Activated naive CD8-positive, alpha-beta T cell treated with anti-CD3 and anti-CD28 coated beads, Interleukin-2, amount 10 ng/mL, durations not matched to agents 7 days and 5 days (primary cell): ENCODE measurements around the gene BORCS5. TPM values are rescaled to one million over a fixed set of nuclear protein-coding genes. Genes with fewer than 3 reads are reported as not detected.
"Not testable (repeated sequence)": the region's sequence is repeated elsewhere in the genome, so short reads cannot be mapped to it uniquely, and the experiment has no call there.

Experiments used
- ATAC-seq: fragments of 150-1000 bp; cut with Tn5 transposase; one replicate; pipeline ENCODE4 v1.10.0; 2021; ENCODE audit warnings: low read depth, moderate library complexity
- POLR2A ChIA-PET: fragments of 350-600 bp; sonication (Branson Sonifier 250); formaldehyde crosslinking; loops from one replicate; lab custom pipeline; 2021; ENCODE audit warnings: antibody characterized with exemption; lab: Charles Lee
- DNase-seq: peaks from one replicate; pipeline ENCODE4 v3.0.0; 2021
- H3K27ac Mint-ChIP-seq: one replicate; pipeline ENCODE4 v1.8.0; 2022; ENCODE audit warnings: mild to moderate bottlenecking, mixed read lengths
- H3K27me3 Mint-ChIP-seq: one replicate; pipeline ENCODE4 v1.8.0; 2022; ENCODE audit warnings: mild to moderate bottlenecking, moderate library complexity, mixed read lengths
- H3K36me3 Mint-ChIP-seq: one replicate; pipeline ENCODE4 v1.8.0; 2021; ENCODE audit warnings: mild to moderate bottlenecking, mixed read lengths
- H3K4me1 Mint-ChIP-seq: one replicate; pipeline ENCODE4 v1.8.0; 2021; ENCODE audit warnings: mixed read lengths
- H3K4me3 Mint-ChIP-seq: one replicate; pipeline ENCODE4 v1.8.0; 2022; ENCODE audit warnings: mild to moderate bottlenecking, moderate library complexity, mixed read lengths
- H3K9me3 Mint-ChIP-seq: one replicate; pipeline ENCODE4 v1.8.0; 2021; ENCODE audit warnings: mixed read lengths
- total RNA-seq, 2 experiments: library from RNA; stranded (reverse); gene quantifications; one replicate each; pipeline ENCODE4 v1.2.3, GENCODE V29; 2021

The BORCS5 gene
- total RNA-seq, 2 experiments from 2014 or later = 20.1 to 21.8 TPM

GRCh38 chr12:12468575-12468974, 111.7 kb downstream of the BORCS5 start:
- H3K9me3 Mint-ChIP-seq = peaks cover 1% of the 10 kb centered on the region
- no peak for ATAC-seq

GRCh38 chr12:12469386-12469785, 112.5 kb downstream of the BORCS5 start:
- no peak overlapping the region for H3K27ac Mint-ChIP-seq
- no peak for DNase-seq
- H3K4me3 Mint-ChIP-seq = no peak overlapping the region
- H3K36me3 Mint-ChIP-seq = peaks cover 50% of the 10 kb centered on the region
- no peak for ATAC-seq
- no peaks in the 10 kb centered on the region for H3K27me3 Mint-ChIP-seq
- H3K4me1 Mint-ChIP-seq = peaks cover 42% of the 10 kb centered on the region
- H3K9me3 Mint-ChIP-seq = peaks cover 1% of the 10 kb centered on the region
- POLR2A ChIA-PET = no interaction called here

More at GRCh38 chr12:12468575-12468974, 111.7 kb downstream of the BORCS5 start:
- no peaks in the 10 kb centered on the region for H3K27me3 Mint-ChIP-seq
- H3K4me3 Mint-ChIP-seq = no peak overlapping the region
- DNase-seq = no peak
- POLR2A ChIA-PET = no interaction called here
- H3K4me1 Mint-ChIP-seq = peaks cover 40% of the 10 kb centered on the region
- peaks cover 48% of the 10 kb centered on the region for H3K36me3 Mint-ChIP-seq
- H3K27ac Mint-ChIP-seq = no peak overlapping the region

- H3K4me3 Mint-ChIP-seq = no peak overlapping the region
- POLR2A ChIA-PET = no interaction called here
These were observed 114.0 kb downstream of the BORCS5 start for GRCh38 chr12:12470751-12471306.

GRCh38 chr12:12471982-12472961, 115.4 kb downstream of the BORCS5 start:
- POLR2A ChIA-PET, H3K27me3 Mint-ChIP-seq, DNase-seq, ATAC-seq, H3K4me3 Mint-ChIP-seq, H3K9me3 Mint-ChIP-seq, H3K27ac Mint-ChIP-seq: not testable (repeated sequence)
- Mint-ChIP-seq H3K4me1 (peaks cover 42% of the 10 kb centered on the region), H3K36me3 (peaks cover 57% of the 10 kb centered on the region)

More at GRCh38 chr12:12470751-12471306, 114.0 kb downstream of the BORCS5 start:
- Mint-ChIP-seq H3K4me1 (peaks cover 49% of the 10 kb centered on the region), H3K9me3 (peaks cover 1% of the 10 kb centered on the region), H3K27ac (no peak overlapping the region), H3K36me3 (peaks cover 53% of the 10 kb centered on the region), H3K27me3 (no peaks in the 10 kb centered on the region)
- DNase-seq (no peak), ATAC-seq (no peak)

GRCh38 chr12:12473223-12473622, 116.3 kb downstream of the BORCS5 start:
- POLR2A ChIA-PET = interaction anchor here (1.1 to 4.0 kb wide), 4 partner anchors 7 to 96 kb away, joined by 3 to 15 read pairs (median 10); partner anchors contain the start of gene DUSP16
- ATAC-seq (no peak), DNase-seq (no peak)
- Mint-ChIP-seq H3K36me3 (peaks cover 60% of the 10 kb centered on the region), H3K4me3 (no peak overlapping the region), H3K27me3 (no peaks in the 10 kb centered on the region), H3K9me3 (peaks cover 1% of the 10 kb centered on the region), H3K27ac (peak overlapping the region; percentile 0), H3K4me1 (peaks cover 34% of the 10 kb centered on the region)

- Mint-ChIP-seq H3K9me3 (peaks cover 1% of the 10 kb centered on the region), H3K27me3 (no peaks in the 10 kb centered on the region), H3K4me1 (peaks cover 28% of the 10 kb centered on the region), H3K4me3 (peak overlapping the region; percentile 52), H3K27ac (peak overlapping the region; percentile 85), H3K36me3 (peaks cover 59% of the 10 kb centered on the region)
- peak; percentile 49 for ATAC-seq
- POLR2A ChIA-PET = interaction anchor here (1.2 to 4.0 kb wide), 8 partner anchors 8 to 262 kb away, joined by 3 to 15 read pairs (median 8); partner anchors contain the start of gene DUSP16
- no peak for DNase-seq
These were observed 117.6 kb downstream of the BORCS5 start for GRCh38 chr12:12474471-12474928.

GRCh38 chr12:12474931-12475795, 118.3 kb downstream of the BORCS5 start:
- H3K27ac Mint-ChIP-seq = peak overlapping the region; percentile 85
- H3K4me3 Mint-ChIP-seq = peak overlapping the region; percentile 52
- H3K36me3 Mint-ChIP-seq = peaks cover 60% of the 10 kb centered on the region
- POLR2A ChIA-PET = interaction anchor here (1.2 to 4.0 kb wide), 8 partner anchors 9 to 261 kb away, joined by 3 to 15 read pairs (median 8); partner anchors contain the start of gene DUSP16
- peak; percentile 92 for ATAC-seq
- DNase-seq = no peak
- no peaks in the 10 kb centered on the region for H3K9me3 Mint-ChIP-seq
- H3K4me1 Mint-ChIP-seq = peaks cover 30% of the 10 kb centered on the region
- H3K27me3 Mint-ChIP-seq = no peaks in the 10 kb centered on the region

GRCh38 chr12:12476857-12477531, 120.1 kb downstream of the BORCS5 start:
- DNase-seq (no peak), ATAC-seq (no peak)
- peaks cover 26% of the 10 kb centered on the region for H3K4me1 Mint-ChIP-seq
- no peaks in the 10 kb centered on the region for H3K9me3 Mint-ChIP-seq
- POLR2A ChIA-PET = interaction anchor here (0.5 to 4.0 kb wide), 5 partner anchors 11 to 249 kb away, joined by 3 to 15 read pairs (median 4); partner anchors contain the start of gene BORCS5
- H3K4me3 Mint-ChIP-seq = no peak overlapping the region
- no peak overlapping the region for H3K27ac Mint-ChIP-seq
- no peaks in the 10 kb centered on the region for H3K27me3 Mint-ChIP-seq
- H3K36me3 Mint-ChIP-seq = peaks cover 43% of the 10 kb centered on the region

GRCh38 chr12:12477532-12477890, 120.6 kb downstream of the BORCS5 start:
- POLR2A ChIA-PET = interaction anchor here (1.4 to 4.0 kb wide), 2 partner anchors 11 to 121 kb away, joined by 4 to 15 read pairs; partner anchors contain the start of gene BORCS5
- Mint-ChIP-seq H3K27me3 (no peaks in the 10 kb centered on the region), H3K4me1 (peaks cover 31% of the 10 kb centered on the region), H3K36me3 (peaks cover 45% of the 10 kb centered on the region), H3K27ac (no peak overlapping the region), H3K4me3 (no peak overlapping the region), H3K9me3 (no peaks in the 10 kb centered on the region)
- ATAC-seq = no peak
- DNase-seq = no peak

GRCh38 chr12:12480074-12480473, 123.2 kb downstream of the BORCS5 start:
- no peak overlapping the region for H3K4me3 Mint-ChIP-seq
- DNase-seq = no peak

GRCh38 chr12:12481631-12482030, 124.8 kb downstream of the BORCS5 start:
- peak overlapping the region; percentile 99 for H3K27ac Mint-ChIP-seq
- ATAC-seq = peak; percentile 73
- H3K4me3 Mint-ChIP-seq = peak overlapping the region; percentile 85
- POLR2A ChIA-PET = interaction anchor here (0.7 to 1.5 kb wide), 6 partner anchors 8 to 234 kb away, joined by 3 to 7 read pairs (median 4); no protein-coding TSS in a partner anchor
- H3K27me3 Mint-ChIP-seq = no peaks in the 10 kb centered on the region
- H3K4me1 Mint-ChIP-seq = peaks cover 25% of the 10 kb centered on the region
- no peaks in the 10 kb centered on the region for H3K9me3 Mint-ChIP-seq
- DNase-seq = no peak
- peaks cover 44% of the 10 kb centered on the region for H3K36me3 Mint-ChIP-seq

More at GRCh38 chr12:12480074-12480473, 123.2 kb downstream of the BORCS5 start:
- Mint-ChIP-seq H3K9me3 (no peaks in the 10 kb centered on the region), H3K27me3 (no peaks in the 10 kb centered on the region), H3K36me3 (peaks cover 42% of the 10 kb centered on the region), H3K27ac (no peak overlapping the region), H3K4me1 (peaks cover 29% of the 10 kb centered on the region)
- no peak for ATAC-seq
- POLR2A ChIA-PET = no interaction called here
